Activated T-cell treated with anti-CD3 and anti-CD28 coated beads for 48 hours (primary cell): Measurements from ENCODE around the gene RADX.
"Not testable (repeated sequence)": the region's sequence is repeated elsewhere in the genome, so short reads cannot be mapped to it uniquely, and the experiment has no call there.

ENCODE experiments used
- DNase-seq: peaks from one replicate; pipeline ENCODE4 v3.0.0-alpha.2; 2020; ENCODE audit warnings: low read depth

Gene RADX

GRCh38 chrX:106611679-106612392 lies at the start of gene RADX:
TSS of gene RADX (plus strand) at chrX:106611978. CDS start at chrX:106612081, 103 bp downstream.
- peak; percentile 79 for DNase-seq

DNA sequence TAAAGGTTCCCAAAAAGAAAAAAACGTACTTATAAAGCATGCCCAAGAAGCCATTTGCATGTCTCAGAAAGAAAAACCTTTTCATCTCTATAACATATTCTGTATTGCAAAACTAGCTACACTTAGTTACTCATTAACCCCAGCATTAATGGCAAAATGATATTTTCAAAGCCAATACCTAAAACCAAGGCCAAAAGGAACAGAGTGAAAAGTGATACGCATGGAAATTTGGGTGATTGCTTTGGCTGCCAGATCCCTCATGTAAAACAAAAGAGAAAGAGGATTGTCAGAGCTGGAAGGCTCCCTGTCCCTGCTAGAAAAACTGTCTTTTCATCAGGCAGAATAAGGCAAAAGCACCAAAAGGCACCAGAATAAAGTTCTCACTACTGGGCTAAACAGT lies 46.8 kb upstream of the RADX start:
- DNase-seq: no peak

DNA sequence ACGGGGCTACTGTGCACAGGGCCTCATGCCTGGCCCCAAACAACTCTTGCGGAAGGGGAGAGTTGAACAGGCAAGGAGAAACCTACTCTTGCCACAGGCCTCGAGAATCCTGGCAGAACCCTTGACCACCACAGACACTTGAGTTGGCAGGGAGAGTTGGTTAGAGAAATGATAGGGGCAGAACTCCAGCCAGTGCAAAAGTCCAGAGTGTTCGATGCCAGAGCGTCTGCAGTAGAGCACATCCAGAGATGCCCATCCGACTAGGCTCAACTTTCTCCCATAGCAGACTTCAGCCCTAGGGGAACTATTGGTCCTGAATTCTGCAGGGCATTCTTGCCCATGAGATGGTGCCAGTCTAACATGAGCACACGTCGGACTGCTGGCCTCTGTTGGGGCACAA lies 45.4 kb upstream of the RADX start:
- DNase-seq: no peak

DNA sequence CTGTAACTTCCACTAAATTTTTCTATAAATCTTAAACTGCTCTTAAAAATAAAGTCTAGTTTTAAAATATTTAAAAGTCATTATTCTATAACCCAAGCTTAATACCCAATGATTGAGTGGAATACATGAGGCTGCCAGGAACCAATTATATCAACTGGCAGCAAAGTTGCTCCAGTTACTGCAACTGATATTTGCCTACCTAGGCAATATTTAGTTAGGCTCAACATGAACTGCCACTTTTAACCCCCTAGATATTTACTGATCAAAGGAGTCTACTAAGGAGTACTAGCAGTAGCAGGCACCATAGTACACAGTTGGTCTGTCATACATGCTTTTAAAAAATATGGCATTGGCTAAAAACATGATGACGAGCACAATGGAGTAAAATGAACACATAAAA lies 29.9 kb upstream of the RADX start:
- no peak for DNase-seq

DNA sequence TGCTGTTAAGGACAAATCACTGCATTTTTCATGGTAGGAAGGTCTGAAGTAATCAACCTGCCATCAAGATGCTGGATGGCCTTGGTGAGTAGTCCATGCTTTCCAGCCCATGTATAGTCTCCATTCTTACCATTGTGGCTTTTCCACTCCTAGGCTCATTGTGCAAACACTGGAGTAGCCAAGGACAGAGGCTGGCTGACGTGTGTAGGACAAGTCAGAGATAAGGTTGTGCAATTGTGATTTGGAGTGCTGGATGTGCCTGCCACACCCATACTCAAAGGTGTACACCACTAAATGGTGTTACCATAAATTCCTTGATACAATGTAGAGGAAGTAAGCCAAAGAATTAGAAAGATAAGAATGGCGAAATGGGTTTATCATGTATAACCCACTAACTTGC lies 26.3 kb upstream of the RADX start:
- DNase-seq: no peak

- DNase-seq: no peak
These were observed 23.0 kb upstream of the RADX start for GRCh38 chrX:106588801-106589200.

DNA sequence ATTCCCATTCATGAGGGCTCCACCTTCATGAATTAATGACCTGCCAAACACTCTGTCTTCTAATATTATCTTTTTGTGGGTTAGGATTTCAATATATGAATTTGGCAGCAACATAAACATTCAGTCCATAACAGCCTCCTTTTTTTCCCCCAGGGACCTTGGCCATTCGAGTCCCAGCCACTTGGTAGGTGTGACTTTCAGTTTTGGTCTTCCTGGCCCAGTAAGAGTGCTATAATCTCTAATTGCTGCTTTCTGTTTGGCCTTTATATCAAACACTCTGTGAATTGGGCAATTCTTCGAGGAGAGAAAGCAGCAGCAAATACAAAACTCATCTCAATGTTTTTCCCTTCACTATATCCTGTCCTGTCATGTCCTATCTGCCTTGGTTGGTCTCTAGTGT lies 12.4 kb upstream of the RADX start:
- DNase-seq: no peak

- no peak for DNase-seq
These were observed 5.2 kb upstream of the RADX start for GRCh38 chrX:106606571-106606970.

DNA sequence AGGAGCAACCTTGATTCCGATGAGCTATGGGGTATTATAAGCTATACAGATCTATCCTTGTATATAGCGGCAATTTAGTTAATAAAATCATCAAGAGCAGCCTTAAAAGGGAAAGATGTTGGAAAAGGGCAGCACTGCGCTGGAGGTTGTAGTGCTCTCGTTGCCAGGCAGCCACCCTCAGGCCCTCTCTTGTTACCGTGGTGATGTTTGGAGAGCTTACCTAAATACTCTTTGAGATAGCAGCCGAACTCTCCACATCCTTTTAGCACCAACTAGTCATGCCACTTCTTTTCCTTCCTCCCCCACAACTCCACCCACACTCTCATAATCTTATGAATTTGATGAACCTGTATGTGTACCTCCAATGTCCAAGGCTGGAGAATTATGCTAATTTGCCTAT lies 3.8 kb upstream of the RADX start:
- DNase-seq: no peak

DNA sequence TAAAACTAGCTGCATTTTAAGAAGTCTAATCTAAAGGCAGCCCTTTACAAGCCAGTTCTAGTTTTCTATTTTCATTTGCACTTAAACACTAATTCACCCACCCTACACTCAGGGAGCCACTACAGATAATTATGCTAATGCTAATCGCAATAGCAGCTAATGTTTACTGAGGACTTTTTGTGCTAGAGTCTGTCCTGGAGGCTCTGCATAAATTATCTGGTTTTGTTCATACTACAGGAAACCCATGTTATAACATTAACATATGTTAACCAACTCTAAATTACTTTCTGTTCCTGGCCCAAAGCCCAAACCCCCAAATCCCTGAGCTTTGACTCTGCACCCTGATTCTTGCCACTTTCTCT lies 480 bp upstream of the RADX start:
- no peak for DNase-seq

DNA sequence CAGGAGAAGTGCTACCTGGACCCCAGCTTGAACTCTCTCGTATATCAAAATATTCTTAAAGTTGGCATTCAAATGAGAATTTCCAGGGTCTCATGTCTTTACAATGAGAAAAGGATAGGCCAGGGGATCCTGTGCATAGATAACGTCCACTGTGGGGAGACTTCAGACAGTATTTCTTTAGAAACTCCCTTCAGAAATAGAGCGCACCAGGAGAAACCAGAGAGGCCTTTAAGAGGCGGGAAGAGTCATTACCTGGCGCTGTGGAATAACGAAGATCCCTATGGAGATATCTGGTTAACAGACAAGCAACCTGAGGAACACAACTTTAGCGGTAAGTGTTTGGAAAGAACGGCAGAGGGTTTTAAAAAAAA lies 600 bp downstream of the RADX start:
- no peak for DNase-seq

- no peak for DNase-seq
These were observed 1.5 kb downstream of the RADX start for GRCh38 chrX:106613277-106613676.

- DNase-seq: no peak
These were observed 3.3 kb downstream of the RADX start for GRCh38 chrX:106615041-106615440.

- no peak for DNase-seq
These were observed 8.0 kb downstream of the RADX start for GRCh38 chrX:106619797-106620196.

DNA sequence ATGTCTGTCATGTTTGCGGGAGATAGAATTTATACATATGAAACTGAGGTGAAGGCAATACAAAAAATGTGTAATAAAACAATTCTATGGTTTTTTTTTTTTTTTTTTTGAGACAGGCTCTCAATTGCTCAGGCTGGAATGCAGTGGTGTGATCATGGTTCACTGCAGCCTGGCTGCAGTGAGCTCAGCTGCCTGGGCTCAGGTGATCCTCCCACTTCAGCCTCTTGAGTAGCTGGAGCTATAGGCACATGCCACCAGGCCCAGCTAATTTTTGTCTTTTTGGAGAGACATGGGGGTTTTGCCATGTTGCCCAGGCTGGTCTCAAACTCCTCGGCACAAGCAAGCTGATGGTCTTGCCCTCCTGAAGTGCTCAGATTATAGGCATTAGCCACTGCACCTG lies 10.1 kb downstream of the RADX start:
- no peak for DNase-seq

DNA sequence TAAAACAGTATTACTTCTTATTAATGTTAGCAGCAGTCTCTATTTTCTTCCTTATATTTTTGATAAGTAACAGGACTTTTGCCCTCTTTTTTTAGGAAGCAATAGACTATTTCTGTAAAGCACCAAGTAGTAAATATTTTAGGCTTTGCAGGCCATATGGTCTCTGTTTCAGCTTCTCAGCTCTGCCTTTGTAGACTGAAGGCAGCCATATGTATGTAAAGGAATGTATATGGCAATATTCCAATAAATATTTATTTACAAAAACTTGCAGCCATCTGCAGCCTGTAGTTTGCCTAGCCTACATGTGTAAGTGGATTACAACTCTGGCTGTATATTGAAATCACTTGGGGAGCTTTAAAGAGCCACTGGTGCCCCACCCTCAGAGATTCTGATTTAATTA lies 15.0 kb downstream of the RADX start:
- no peak for DNase-seq

- DNase-seq: no peak
These were observed 19.8 kb downstream of the RADX start for GRCh38 chrX:106631615-106632014.

DNA sequence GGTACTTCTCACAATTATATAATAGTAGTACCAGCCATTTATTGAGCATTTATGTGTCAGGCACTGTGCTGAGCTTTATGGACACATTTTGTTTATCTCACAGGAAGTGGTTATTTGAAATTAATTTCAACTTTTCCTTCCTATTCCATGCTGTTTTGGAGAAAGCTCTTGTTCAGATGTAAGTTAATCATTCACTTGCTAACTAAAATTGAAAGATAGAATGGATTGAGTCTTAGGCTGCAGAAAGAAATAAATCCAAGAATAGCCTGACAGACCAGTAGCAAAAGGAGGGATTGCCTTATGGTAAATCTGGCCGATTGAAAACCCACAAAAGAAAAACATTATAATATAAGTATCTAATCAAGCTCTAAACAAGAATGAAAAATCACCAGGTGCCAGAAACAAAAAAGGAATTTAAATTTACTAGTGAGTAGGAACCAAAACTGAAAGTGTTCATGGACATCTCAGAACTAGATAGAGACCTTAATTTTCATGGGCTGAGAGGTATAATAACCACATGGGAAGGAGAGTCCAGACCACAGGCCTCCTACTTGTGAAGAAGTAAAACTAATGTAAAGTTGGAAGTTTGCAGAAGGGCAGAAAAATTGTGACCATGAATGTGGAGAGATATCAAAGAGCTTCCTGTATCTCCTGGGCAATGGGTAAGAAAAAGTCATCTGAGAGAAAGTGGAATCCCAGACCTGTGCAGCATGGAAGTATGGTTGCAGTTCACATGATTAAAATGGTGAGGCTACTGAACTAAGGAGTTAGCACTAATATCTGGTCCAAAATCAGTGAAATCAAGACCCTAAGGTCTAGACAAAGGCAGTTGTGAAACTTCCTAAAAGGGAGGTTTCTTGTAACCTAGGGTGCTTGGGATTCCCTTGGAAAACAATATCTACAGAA lies 38.0 kb downstream of the RADX start:
- DNase-seq: no peak

- not testable (repeated sequence) for DNase-seq
These were observed 41.8 kb downstream of the RADX start for GRCh38 chrX:106653625-106654024.

- no peak for DNase-seq
These were observed 58.9 kb downstream of the RADX start for GRCh38 chrX:106670631-106671030.

DNA sequence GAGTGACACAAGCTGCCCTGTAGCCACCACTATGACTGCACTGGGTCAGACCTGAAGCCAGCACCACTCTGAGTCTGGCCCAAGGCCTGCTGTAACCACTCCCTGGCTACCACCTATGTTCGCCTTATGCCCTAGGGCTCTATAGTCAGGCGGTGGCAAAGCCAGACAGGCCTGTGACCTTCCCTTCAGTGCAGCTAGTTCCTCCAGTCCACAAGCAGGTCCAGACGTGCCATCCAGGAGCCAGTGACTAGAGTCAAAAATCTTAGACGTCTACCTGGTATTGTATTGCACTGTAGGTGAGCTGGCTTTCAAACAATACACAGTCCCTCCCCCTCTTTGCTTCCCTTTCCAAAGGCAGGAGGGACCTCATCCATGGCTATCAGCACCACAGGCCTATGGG lies 60.7 kb downstream of the RADX start:
- DNase-seq: no peak

DNA sequence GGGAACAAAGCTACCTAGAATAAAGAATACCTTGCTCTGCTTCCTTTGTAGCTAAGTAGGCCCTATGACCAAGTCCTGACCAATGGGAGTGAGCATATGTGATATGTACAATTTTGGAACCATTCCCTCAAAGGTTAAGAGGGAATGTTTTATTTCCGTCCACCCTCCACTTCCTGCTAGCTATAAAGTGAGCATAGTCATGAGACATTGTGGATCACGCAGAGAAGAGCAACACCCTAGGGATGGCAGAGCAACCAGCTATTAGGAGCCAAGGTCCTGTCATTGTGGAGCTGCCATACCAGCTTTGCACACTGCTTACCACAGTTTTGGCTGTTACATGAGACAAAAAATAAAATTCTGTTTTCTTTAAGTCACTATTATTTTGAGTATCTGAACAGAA lies 68.9 kb downstream of the RADX start:
- DNase-seq: no peak

GRCh38 chrX:106684207-106684606 lies 72.4 kb downstream of the RADX start:
- no peak for DNase-seq
